ENCODE measurements around the gene FAM193A. TPM values are rescaled to one million over a fixed set of nuclear protein-coding genes. Genes with fewer than 3 reads are reported as not detected.

Gene FAM193A
- total RNA-seq, 6 donors from 2014 or later, result 23.7 to 87.0 (median 27.1) TPM

- no peak for ATAC-seq (ENCODE audit: low FRiP score in 2 of 2)
- H3K4me3 ChIP-seq, result no peak overlapping the region
- WGBS, 2 donors, result 80 to 83% methylated on average over 9 of the region's 9 CpGs
- H3K36me3 ChIP-seq, result peaks cover 12 to 26% (median 20%) of the 10 kb centered on the region in 4 donors
- no peaks in the 10 kb centered on the region for H3K9me3 ChIP-seq
- peaks cover 16 to 38% (median 23%) of the 10 kb centered on the region in 4 donors for H3K4me1 ChIP-seq
- no peaks in the 10 kb centered on the region for H3K27me3 ChIP-seq
- peak overlapping the region in 1 of 4 donors; percentile 68 for H3K27ac ChIP-seq
- TF ChIP-seq EP300 (IDR thresholded peaks at IDR 0.05) (no peak), POLR2A (IDR thresholded peaks at IDR 0.05) (no peak), POLR2AphosphoS5 (IDR thresholded peaks at IDR 0.05) (no peak), CTCF (IDR thresholded peaks at IDR 0.05) (peak in 1 of 6 experiments; percentile 16)
- DNase-seq, result no peak
Measured at GRCh38 chr4:2712261-2712842, 175.9 kb downstream of the FAM193A start.

- no peak for ATAC-seq (ENCODE audit: low FRiP score in 2 of 2)
- DNase-seq, result no peak
- TF ChIP-seq CTCF (IDR thresholded peaks at IDR 0.05) (no peak), POLR2AphosphoS5 (IDR thresholded peaks at IDR 0.05) (no peak), EP300 (IDR thresholded peaks at IDR 0.05) (no peak), POLR2A (IDR thresholded peaks at IDR 0.05) (no peak)
- Histone ChIP-seq H3K4me1 (peaks cover 16 to 38% (median 23%) of the 10 kb centered on the region in 4 donors), H3K36me3 (peaks cover 11 to 29% (median 14%) of the 10 kb centered on the region in 4 donors), H3K4me3 (no peak overlapping the region), H3K27me3 (no peaks in the 10 kb centered on the region), H3K9me3 (no peaks in the 10 kb centered on the region), H3K27ac (peak overlapping the region in 3 of 4 donors; percentile 2 to 68 (median 63))
- WGBS, 2 donors, result 84 to 85% methylated on average over 5 of the region's 5 CpGs
Measured at GRCh38 chr4:2713337-2713736, 176.9 kb downstream of the FAM193A start.

GRCh38 chr4:2714061-2714770 lies 177.8 kb downstream of the FAM193A start:
- Histone ChIP-seq H3K27ac (peak overlapping the region; percentile 63 to 76 (median 66)), H3K36me3 (peaks cover 12 to 32% (median 14%) of the 10 kb centered on the region in 4 donors), H3K9me3 (no peaks in the 10 kb centered on the region), H3K4me3 (no peak overlapping the region), H3K27me3 (no peaks in the 10 kb centered on the region), H3K4me1 (peaks cover 16 to 38% (median 23%) of the 10 kb centered on the region in 4 donors)
- DNase-seq (peak in 1 of 2 donors; percentile 49), ATAC-seq (ENCODE audit: low FRiP score in 2 of 2) (peak; percentile 63 to 83)
- peak in 1 of 4 donors; percentile 5 for TF ChIP-seq EP300 (IDR thresholded peaks at IDR 0.05)
- no peak for TF ChIP-seq CTCF (IDR thresholded peaks at IDR 0.05)
- TF ChIP-seq POLR2A (IDR thresholded peaks at IDR 0.05), result no peak
- TF ChIP-seq POLR2AphosphoS5 (IDR thresholded peaks at IDR 0.05), result no peak
- WGBS, 2 donors, result 25 to 26% methylated on average over 10 of the region's 10 CpGs

GRCh38 chr4:2714918-2715317 lies 178.5 kb downstream of the FAM193A start:
- no peak for DNase-seq
- Histone ChIP-seq H3K9me3 (no peaks in the 10 kb centered on the region), H3K36me3 (peaks cover 15 to 36% (median 17%) of the 10 kb centered on the region in 4 donors), H3K27me3 (no peaks in the 10 kb centered on the region), H3K4me3 (no peak overlapping the region), H3K27ac (peak overlapping the region; percentile 63 to 76 (median 66)), H3K4me1 (peaks cover 16 to 38% (median 23%) of the 10 kb centered on the region in 4 donors)
- ATAC-seq (ENCODE audit: low FRiP score in 2 of 2), result no peak
- TF ChIP-seq CTCF (IDR thresholded peaks at IDR 0.05) (no peak), POLR2AphosphoS5 (IDR thresholded peaks at IDR 0.05) (no peak), POLR2A (IDR thresholded peaks at IDR 0.05) (no peak), EP300 (IDR thresholded peaks at IDR 0.05) (no peak)
- WGBS, 2 donors, result 31 to 50% methylated on average over 4 of the region's 4 CpGs
